Naive B cell (primary cell): Measurements from ENCODE around the gene TNFRSF25. TPM values are rescaled to one million over a fixed set of nuclear protein-coding genes. Genes with fewer than 3 reads are reported as not detected.
A peak's percentile ranks its signal among the peaks of the same experiment; 100 is the strongest.

Experiments
- ATAC-seq, 2 donors: fragments of 150-1000 bp; cut with Tn5 transposase; 2 replicates each; pipeline ENCODE4 v1.10.0; 2021; ENCODE audit warnings: low read depth in 2 of 2, mild to moderate bottlenecking in 2 of 2, moderate library complexity in 2 of 2
- DNase-seq: peaks from one replicate; pipeline ENCODE4 v3.0.0; 2022
- H3K27ac Mint-ChIP-seq, 6 donors: one replicate each; pipeline ENCODE4 v1.8.0; 2020 to 2022; ENCODE audit warnings: mild to moderate bottlenecking in 6 of 6, mixed read lengths in 6 of 6, moderate library complexity in 5 of 6, inconsistent platforms in 2 of 6
- H3K27me3 Mint-ChIP-seq, 3 donors: one replicate each; pipeline ENCODE4 v1.8.0; 2021 to 2022; ENCODE audit warnings: mixed read lengths in 3 of 3, mild to moderate bottlenecking in 1 of 3
- H3K36me3 Mint-ChIP-seq, 2 donors: one replicate each; pipeline ENCODE4 v1.8.0; 2020 to 2022; ENCODE audit warnings: mixed read lengths in 2 of 2, inconsistent platforms in 1 of 2, mild to moderate bottlenecking in 1 of 2
- H3K4me1 Mint-ChIP-seq, 3 donors: one replicate each; pipeline ENCODE4 v1.8.0; 2020 to 2022; ENCODE audit warnings: mixed read lengths in 3 of 3, inconsistent platforms in 1 of 3, mild to moderate bottlenecking in 1 of 3, moderate library complexity in 1 of 3
- H3K4me3 Mint-ChIP-seq, 8 donors: one replicate each; pipeline ENCODE4 v1.8.0; 2020 to 2022; ENCODE audit warnings: mild to moderate bottlenecking in 8 of 8, mixed read lengths in 8 of 8, moderate library complexity in 8 of 8, inconsistent platforms in 2 of 8
- H3K9me3 Mint-ChIP-seq, 7 donors: one replicate each; pipeline ENCODE4 v1.8.0; 2020 to 2022; ENCODE audit warnings: mixed read lengths in 7 of 7, mild to moderate bottlenecking in 5 of 7, inconsistent platforms in 2 of 7, moderate library complexity in 1 of 7
- polyA plus RNA-seq, 6 donors: library from polyadenylated mRNA; unstranded; fragments of 300-500 nt; fragmentation: Illumina TruSeq; gene quantifications; one replicate each; pipeline ENCODE4 v1.2.3, GENCODE V29; 2021; ENCODE audit warnings: low read depth in 6 of 6

TNFRSF25 gene
- polyA plus RNA-seq, 6 donors from 2014 or later, result 0.28 to 0.68 TPM; not detected in 4

- Mint-ChIP-seq H3K27ac (no peak overlapping the region), H3K27me3 (peaks cover 0 to 14% (median 0%) of the 10 kb centered on the region in 3 donors), H3K36me3 (no peaks in the 10 kb centered on the region), H3K4me3 (no peak overlapping the region), H3K9me3 (no peaks in the 10 kb centered on the region), H3K4me1 (peaks cover 0 to 8% (median 2%) of the 10 kb centered on the region in 3 donors)
- ATAC-seq (peak; percentile 78 to 91), DNase-seq (peak; percentile 58)
Measured at GRCh38 chr1:6475381-6476133, 9.6 kb upstream of the TNFRSF25 start.

GRCh38 chr1:6474815-6475282 is 8.9 kb upstream of the TNFRSF25 start:
- Mint-ChIP-seq H3K27me3 (peaks cover 0 to 14% (median 0%) of the 10 kb centered on the region in 3 donors), H3K4me3 (no peak overlapping the region), H3K9me3 (no peaks in the 10 kb centered on the region), H3K36me3 (no peaks in the 10 kb centered on the region), H3K27ac (no peak overlapping the region), H3K4me1 (peaks cover 0 to 8% (median 2%) of the 10 kb centered on the region in 3 donors)
- ATAC-seq (no peak), DNase-seq (no peak)

- no peak for ATAC-seq
- H3K4me3 Mint-ChIP-seq, result no peak overlapping the region
- H3K27me3 Mint-ChIP-seq, result peaks cover 0 to 14% (median 0%) of the 10 kb centered on the region in 3 donors
- DNase-seq, result no peak
- H3K36me3 Mint-ChIP-seq, result no peaks in the 10 kb centered on the region
- H3K27ac Mint-ChIP-seq, result no peak overlapping the region
- H3K9me3 Mint-ChIP-seq, result no peaks in the 10 kb centered on the region
- H3K4me1 Mint-ChIP-seq, result peaks cover 0 to 8% (median 2%) of the 10 kb centered on the region in 3 donors
Measured at GRCh38 chr1:6473974-6474814, 8.2 kb upstream of the TNFRSF25 start.

- Mint-ChIP-seq H3K4me1 (peaks cover 0 to 8% (median 2%) of the 10 kb centered on the region in 3 donors), H3K27ac (no peak overlapping the region), H3K9me3 (no peaks in the 10 kb centered on the region), H3K27me3 (peaks cover 0 to 8% (median 0%) of the 10 kb centered on the region in 3 donors), H3K4me3 (no peak overlapping the region), H3K36me3 (no peaks in the 10 kb centered on the region)
- ATAC-seq (no peak), DNase-seq (no peak)
Measured at GRCh38 chr1:6473156-6473555, 7.2 kb upstream of the TNFRSF25 start.

GRCh38 chr1:6472391-6472790 is 6.4 kb upstream of the TNFRSF25 start:
- Mint-ChIP-seq H3K9me3 (no peaks in the 10 kb centered on the region), H3K27ac (no peak overlapping the region), H3K36me3 (no peaks in the 10 kb centered on the region), H3K27me3 (peaks cover 0 to 14% (median 3%) of the 10 kb centered on the region in 3 donors), H3K4me1 (peaks cover 0 to 8% (median 2%) of the 10 kb centered on the region in 3 donors), H3K4me3 (no peak overlapping the region)
- ATAC-seq (no peak), DNase-seq (no peak)

- Mint-ChIP-seq H3K9me3 (no peaks in the 10 kb centered on the region), H3K27ac (no peak overlapping the region), H3K27me3 (peaks cover 2 to 18% (median 7%) of the 10 kb centered on the region in 3 donors), H3K4me3 (no peak overlapping the region), H3K36me3 (no peaks in the 10 kb centered on the region), H3K4me1 (peaks cover 0 to 8% (median 2%) of the 10 kb centered on the region in 3 donors)
- DNase-seq (no peak), ATAC-seq (no peak)
Measured at GRCh38 chr1:6471970-6472368, 6.0 kb upstream of the TNFRSF25 start.

- Mint-ChIP-seq H3K4me1 (peaks cover 0 to 8% (median 2%) of the 10 kb centered on the region in 3 donors), H3K27ac (no peak overlapping the region), H3K4me3 (no peak overlapping the region), H3K27me3 (peaks cover 4 to 22% (median 10%) of the 10 kb centered on the region in 3 donors), H3K9me3 (no peaks in the 10 kb centered on the region), H3K36me3 (no peaks in the 10 kb centered on the region)
- DNase-seq, result no peak
- ATAC-seq, result no peak
Measured at GRCh38 chr1:6471086-6471969, 5.4 kb upstream of the TNFRSF25 start.

GRCh38 chr1:6470132-6471085 is 4.4 kb upstream of the TNFRSF25 start:
- ATAC-seq, result no peak
- no peak overlapping the region for H3K27ac Mint-ChIP-seq
- peaks cover 4 to 18% (median 10%) of the 10 kb centered on the region in 3 donors for H3K27me3 Mint-ChIP-seq
- H3K36me3 Mint-ChIP-seq, result no peaks in the 10 kb centered on the region
- peaks cover 0 to 3% (median 3%) of the 10 kb centered on the region in 3 donors for H3K4me1 Mint-ChIP-seq
- no peak for DNase-seq
- no peaks in the 10 kb centered on the region for H3K9me3 Mint-ChIP-seq
- H3K4me3 Mint-ChIP-seq, result no peak overlapping the region

- no peak for ATAC-seq
- Mint-ChIP-seq H3K27me3 (peaks cover 15 to 32% (median 25%) of the 10 kb centered on the region in 3 donors), H3K27ac (no peak overlapping the region), H3K4me3 (peak overlapping the region in 1 of 8 donors; percentile 76), H3K4me1 (peaks cover 0 to 6% (median 3%) of the 10 kb centered on the region in 3 donors), H3K36me3 (no peaks in the 10 kb centered on the region), H3K9me3 (no peaks in the 10 kb centered on the region)
- DNase-seq, result no peak
Measured at GRCh38 chr1:6468729-6469461, 2.9 kb upstream of the TNFRSF25 start.

- DNase-seq (no peak), ATAC-seq (no peak)
- no peak overlapping the region for H3K4me3 Mint-ChIP-seq
- H3K27ac Mint-ChIP-seq, result no peak overlapping the region
- no peaks in the 10 kb centered on the region for H3K36me3 Mint-ChIP-seq
- no peaks in the 10 kb centered on the region for H3K9me3 Mint-ChIP-seq
- peaks cover 20 to 36% (median 31%) of the 10 kb centered on the region in 3 donors for H3K27me3 Mint-ChIP-seq
- peaks cover 0 to 6% (median 3%) of the 10 kb centered on the region in 3 donors for H3K4me1 Mint-ChIP-seq
Measured at GRCh38 chr1:6467744-6468688, 2.0 kb upstream of the TNFRSF25 start.

- no peak for ATAC-seq
- Mint-ChIP-seq H3K4me1 (peaks cover 0 to 7% (median 3%) of the 10 kb centered on the region in 3 donors), H3K9me3 (peaks cover 0 to 1% (median 0%) of the 10 kb centered on the region in 7 donors), H3K27ac (no peak overlapping the region), H3K4me3 (no peak overlapping the region), H3K36me3 (no peaks in the 10 kb centered on the region), H3K27me3 (peaks cover 24 to 44% (median 38%) of the 10 kb centered on the region in 3 donors)
- no peak for DNase-seq
Measured at GRCh38 chr1:6467224-6467623, 1.3 kb upstream of the TNFRSF25 start.
